Fibroblast of lung (primary cell): ENCODE data around the gene COLQ. TPM values are rescaled to one million over a fixed set of nuclear protein-coding genes. Genes with fewer than 3 reads are reported as not detected.

Experiments
- DNase-seq, 2 donors: peaks; one replicate each; pipeline versions ENCODE4 v3.0.0 to v3.0.0-alpha.2; 2010; ENCODE audit warnings: low read depth in 2 of 2
- H2AFZ ChIP-seq: 2 replicates; pipeline ENCODE4 v1.5.1; 2012; ENCODE audit warnings: low read length, control low read depth, inconsistent platforms
- H3K27ac ChIP-seq: 2 replicates; pipeline ENCODE4 v1.5.1; 2011; ENCODE audit warnings: low read length, control low read depth; ENCODE audit not compliant: insufficient read depth
- H3K27me3 ChIP-seq: 2 replicates; pipeline ENCODE4 v1.5.1; 2011; ENCODE audit warnings: mild to moderate bottlenecking, low read length; ENCODE audit not compliant: control insufficient read depth, insufficient read depth
- H3K36me3 ChIP-seq: 2 replicates; pipeline ENCODE4 v1.5.1; 2011; ENCODE audit warnings: low read length; ENCODE audit not compliant: control insufficient read depth, insufficient read depth
- H3K4me1 ChIP-seq: 2 replicates; pipeline ENCODE4 v1.5.1; 2011; ENCODE audit warnings: low read length; ENCODE audit not compliant: control insufficient read depth, insufficient read depth; ENCODE audit errors: extremely low read depth
- H3K4me2 ChIP-seq: 2 replicates; pipeline ENCODE4 v1.5.1; 2011; ENCODE audit warnings: low read length, control low read depth; ENCODE audit not compliant: insufficient read depth; ENCODE audit errors: extremely low read depth
- H3K4me3 ChIP-seq, 4 experiments: fragments of 200-600 bp in 1 of 4; sonication (generic) in 1 of 4; replicated peaks in 1 of 4; 2 replicates each; pipeline ENCODE4 v1.5.1; 2011 to 2016; ENCODE audit warnings: low read length in 4 of 4, low read depth in 3 of 4, mild to moderate bottlenecking in 3 of 4, control low read depth in 2 of 4, inconsistent platforms in 1 of 4, mixed read lengths in 1 of 4; ENCODE audit not compliant: insufficient read depth in 1 of 4; ENCODE audit errors: control extremely low read depth in 1 of 4
- H3K79me2 ChIP-seq: 2 replicates; pipeline ENCODE4 v1.5.1; 2012; ENCODE audit warnings: mild to moderate bottlenecking, low read length, inconsistent platforms; ENCODE audit not compliant: control insufficient read depth, insufficient read depth
- H3K9ac ChIP-seq: 2 replicates; pipeline ENCODE4 v1.5.1; 2011; ENCODE audit warnings: mild to moderate bottlenecking, low read length, control low read depth; ENCODE audit not compliant: insufficient read depth
- H3K9me3 ChIP-seq: 2 replicates; pipeline ENCODE4 v1.5.1; 2012; ENCODE audit warnings: low read depth, low read length; ENCODE audit not compliant: control insufficient read depth, insufficient read depth
- H4K20me1 ChIP-seq: 2 replicates; pipeline ENCODE4 v1.5.1; 2011; ENCODE audit warnings: low read length; ENCODE audit not compliant: control insufficient read depth, insufficient read depth; ENCODE audit errors: extremely low read depth
- EZH2 ChIP-seq: IDR thresholded peaks from 2 replicates; pipeline ENCODE4 v1.5.1; 2012; ENCODE audit warnings: low read length, control low read depth, mild to moderate bottlenecking; ENCODE audit errors: missing control alignments
- polyA plus RNA-seq, 2 donors: library from polyadenylated mRNA; depleted of rRNA in 1 of 2; stranded (reverse) in 1 of 2; unstranded in 1 of 2; fragments of >200 nt; gene quantifications; 2 replicates each; pipeline ENCODE4 v1.2.1, GENCODE V29; 2011 to 2012; ENCODE audit warnings: missing spikeins in 1 of 2
- total RNA-seq: library from RNA; depleted of rRNA; stranded (reverse); fragments of >200 nt; gene quantifications from 2 replicates; pipeline ENCODE4 v1.2.1, GENCODE V29; 2014
- TF ChIP-seq, protein P1 (sequence below), 2 donors: IDR thresholded peaks in 1 of 2; conservative IDR thresholded peaks in 1 of 2; 1 replicate in 1 of 2; 2 replicates in 1 of 2; pipeline ENCODE4 v1.5.1; 2011 to 2012; ENCODE audit warnings: low read length in 2 of 2, control low read depth in 1 of 2, inconsistent platforms in 1 of 2, low read depth in 1 of 2, mild to moderate bottlenecking in 1 of 2

The COLQ gene
- total and polyA plus RNA-seq, 2 donors (not counting 1 experiment from before 2014, with no cell fraction given) = 0.33 to 0.34 TPM

DNA sequence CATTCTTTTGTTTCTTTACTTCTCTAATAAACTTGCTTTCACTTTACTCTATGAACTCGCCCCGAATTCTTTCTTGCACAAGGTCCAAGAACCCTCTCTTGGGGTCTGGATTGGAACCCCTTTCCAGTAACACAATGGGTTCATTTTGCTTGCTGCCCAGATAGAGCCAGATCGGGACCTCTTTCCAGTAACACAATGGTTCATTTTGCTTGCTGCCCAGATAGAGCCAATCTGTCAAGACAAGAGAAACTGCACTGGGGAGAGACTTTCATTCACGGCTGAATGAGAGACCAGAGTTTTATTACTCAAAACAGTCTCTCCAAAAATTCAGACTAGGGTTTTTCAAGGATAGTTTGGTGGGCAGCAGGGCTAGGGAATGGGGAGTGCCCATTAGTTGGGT lies 119.6 kb downstream of the COLQ start:
- Histone ChIP-seq H4K20me1 (no peaks in the 10 kb centered on the region), H3K4me3 (no peak overlapping the region), H2AFZ (no peak overlapping the region), H3K27me3 (no peaks in the 10 kb centered on the region), H3K9me3 (no peaks in the 10 kb centered on the region), H3K4me2 (no peak overlapping the region), H3K36me3 (no peaks in the 10 kb centered on the region), H3K4me1 (no peaks in the 10 kb centered on the region), H3K79me2 (no peaks in the 10 kb centered on the region), H3K27ac (no peak overlapping the region), H3K9ac (no peak overlapping the region)
- no peak for DNase-seq
- TF ChIP-seq EZH2 = no peak
- TF ChIP-seq, protein P1, sequence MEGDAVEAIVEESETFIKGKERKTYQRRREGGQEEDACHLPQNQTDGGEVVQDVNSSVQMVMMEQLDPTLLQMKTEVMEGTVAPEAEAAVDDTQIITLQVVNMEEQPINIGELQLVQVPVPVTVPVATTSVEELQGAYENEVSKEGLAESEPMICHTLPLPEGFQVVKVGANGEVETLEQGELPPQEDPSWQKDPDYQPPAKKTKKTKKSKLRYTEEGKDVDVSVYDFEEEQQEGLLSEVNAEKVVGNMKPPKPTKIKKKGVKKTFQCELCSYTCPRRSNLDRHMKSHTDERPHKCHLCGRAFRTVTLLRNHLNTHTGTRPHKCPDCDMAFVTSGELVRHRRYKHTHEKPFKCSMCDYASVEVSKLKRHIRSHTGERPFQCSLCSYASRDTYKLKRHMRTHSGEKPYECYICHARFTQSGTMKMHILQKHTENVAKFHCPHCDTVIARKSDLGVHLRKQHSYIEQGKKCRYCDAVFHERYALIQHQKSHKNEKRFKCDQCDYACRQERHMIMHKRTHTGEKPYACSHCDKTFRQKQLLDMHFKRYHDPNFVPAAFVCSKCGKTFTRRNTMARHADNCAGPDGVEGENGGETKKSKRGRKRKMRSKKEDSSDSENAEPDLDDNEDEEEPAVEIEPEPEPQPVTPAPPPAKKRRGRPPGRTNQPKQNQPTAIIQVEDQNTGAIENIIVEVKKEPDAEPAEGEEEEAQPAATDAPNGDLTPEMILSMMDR (conservative IDR thresholded peaks at IDR 0.05 in 1 of 2, IDR thresholded peaks at IDR 0.05 in 1 of 2; ENCODE audit: low read depth in 1 of 2, low read length in 2 of 2) = no peak

Other genes with a start within 250 kb of the COLQ start
- 8.2 and 12.9 TPM in 2 replicates for gene SH3BP5, start 189.1 kb downstream of the COLQ start, total RNA-seq
- 6.7 and 12.6 TPM in 2 replicates for gene SH3BP5, start 189.1 kb downstream of the COLQ start, polyA plus RNA-seq
- gene METTL6, start 94.2 kb downstream of the COLQ start, total RNA-seq = 37.3 and 40.8 TPM in 2 replicates
- gene METTL6, start 94.2 kb downstream of the COLQ start, polyA plus RNA-seq = 25.7 and 29.2 TPM in 2 replicates
- 20.8 and 22.6 TPM in 2 replicates for gene EAF1, start 94.1 kb downstream of the COLQ start, total RNA-seq
- gene EAF1, start 94.1 kb downstream of the COLQ start, polyA plus RNA-seq = 11.1 and 12.5 TPM in 2 replicates
- 16.4 and 20.6 TPM in 2 replicates for gene HACL1, start 79.9 kb upstream of the COLQ start, total RNA-seq
- 16.0 and 17.7 TPM in 2 replicates for gene HACL1, start 79.9 kb upstream of the COLQ start, polyA plus RNA-seq
- gene BTD, start 80.0 kb upstream of the COLQ start, total RNA-seq = 18.0 and 24.9 TPM in 2 replicates
- 19.1 and 24.4 TPM in 2 replicates for gene BTD, start 80.0 kb upstream of the COLQ start, polyA plus RNA-seq